GM12864 (cell line): ENCODE data around the gene THAP9.
A peak's percentile ranks its signal among the peaks of the same experiment; 100 is the strongest.

Experiments used
- DNase-seq: peaks from one replicate; pipeline ENCODE4 v3.0.0-alpha.2; 2011; ENCODE audit warnings: low read depth
- H3K4me3 ChIP-seq: 2 replicates; pipeline ENCODE4 v1.5.1; 2011; ENCODE audit warnings: mild to moderate bottlenecking, low read depth, low read length, control low read depth
- TF ChIP-seq, protein P1 (sequence below): IDR thresholded peaks from 2 replicates; pipeline ENCODE4 v1.5.1; 2011; ENCODE audit warnings: low read depth, mild to moderate bottlenecking, moderate library complexity, low read length, control low read depth, inconsistent platforms; ENCODE audit errors: missing control alignments

The THAP9 gene

DNA sequence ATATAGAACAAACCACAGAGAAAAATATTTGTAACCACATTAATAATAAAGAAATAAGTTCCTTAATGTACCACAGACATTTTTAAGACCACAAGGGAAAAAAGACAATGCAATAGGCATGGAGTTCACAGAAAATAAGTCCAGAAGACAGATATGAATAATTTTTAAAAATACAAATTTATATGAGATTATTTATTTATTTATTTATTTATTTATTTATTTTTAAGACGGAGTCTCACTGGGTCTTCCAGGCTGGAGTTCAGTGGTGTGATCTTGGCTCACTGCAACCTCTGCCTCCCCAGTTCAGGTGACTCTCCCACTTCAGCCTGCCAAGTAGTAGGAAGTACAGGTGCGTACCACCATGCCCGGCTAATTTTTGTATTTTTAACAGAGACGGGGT is 53.7 kb downstream of the THAP9 start:
- DNase-seq = no peak
- TF ChIP-seq, protein P1, sequence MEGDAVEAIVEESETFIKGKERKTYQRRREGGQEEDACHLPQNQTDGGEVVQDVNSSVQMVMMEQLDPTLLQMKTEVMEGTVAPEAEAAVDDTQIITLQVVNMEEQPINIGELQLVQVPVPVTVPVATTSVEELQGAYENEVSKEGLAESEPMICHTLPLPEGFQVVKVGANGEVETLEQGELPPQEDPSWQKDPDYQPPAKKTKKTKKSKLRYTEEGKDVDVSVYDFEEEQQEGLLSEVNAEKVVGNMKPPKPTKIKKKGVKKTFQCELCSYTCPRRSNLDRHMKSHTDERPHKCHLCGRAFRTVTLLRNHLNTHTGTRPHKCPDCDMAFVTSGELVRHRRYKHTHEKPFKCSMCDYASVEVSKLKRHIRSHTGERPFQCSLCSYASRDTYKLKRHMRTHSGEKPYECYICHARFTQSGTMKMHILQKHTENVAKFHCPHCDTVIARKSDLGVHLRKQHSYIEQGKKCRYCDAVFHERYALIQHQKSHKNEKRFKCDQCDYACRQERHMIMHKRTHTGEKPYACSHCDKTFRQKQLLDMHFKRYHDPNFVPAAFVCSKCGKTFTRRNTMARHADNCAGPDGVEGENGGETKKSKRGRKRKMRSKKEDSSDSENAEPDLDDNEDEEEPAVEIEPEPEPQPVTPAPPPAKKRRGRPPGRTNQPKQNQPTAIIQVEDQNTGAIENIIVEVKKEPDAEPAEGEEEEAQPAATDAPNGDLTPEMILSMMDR = no peak

DNA sequence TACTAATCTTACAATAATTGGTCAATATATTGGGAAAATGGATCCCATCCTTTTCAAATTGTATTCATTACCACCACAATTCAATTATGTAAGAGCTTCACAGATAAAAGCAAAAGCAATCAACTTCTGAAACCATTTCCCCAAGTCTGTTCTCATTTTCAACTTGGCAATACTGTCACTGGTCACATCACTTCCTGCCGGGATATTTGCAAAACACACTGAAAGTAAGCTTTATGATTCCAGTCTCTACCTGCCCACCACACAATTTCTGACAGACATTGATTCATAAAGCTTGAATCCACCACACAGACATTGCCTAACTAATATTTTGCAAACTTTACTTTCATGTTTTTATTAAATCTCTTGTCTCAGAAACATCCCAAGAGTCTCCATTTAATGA is 56.5 kb downstream of the THAP9 start:
- TF ChIP-seq, protein P1 = no peak
- H3K4me3 ChIP-seq = no peak overlapping the region
- peak; percentile 5 for DNase-seq

More for the DNA sequence above, 53.7 kb downstream of the THAP9 start:
- no peak overlapping the region for H3K4me3 ChIP-seq

DNA sequence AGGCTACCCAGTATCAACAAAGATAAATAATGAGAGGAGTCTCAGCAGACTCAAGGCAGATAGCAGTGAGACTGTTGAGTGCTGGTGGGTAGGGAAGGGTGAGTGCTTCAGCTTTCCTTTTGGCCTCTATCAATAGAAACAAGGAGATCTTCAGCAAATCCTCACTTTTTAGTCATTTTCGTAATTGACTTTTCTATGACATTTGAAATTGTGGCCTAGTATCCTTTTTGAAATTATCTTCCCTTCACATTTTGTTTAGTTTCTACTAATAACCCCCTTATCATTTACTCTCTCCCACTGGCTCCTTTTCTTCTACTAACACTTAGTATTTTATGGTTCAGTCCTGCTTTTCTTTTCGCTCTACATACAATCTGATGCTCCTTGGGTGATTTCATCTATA is 65.2 kb downstream of the THAP9 start:
- DNase-seq = no peak
- TF ChIP-seq, protein P1 = no peak

DNA sequence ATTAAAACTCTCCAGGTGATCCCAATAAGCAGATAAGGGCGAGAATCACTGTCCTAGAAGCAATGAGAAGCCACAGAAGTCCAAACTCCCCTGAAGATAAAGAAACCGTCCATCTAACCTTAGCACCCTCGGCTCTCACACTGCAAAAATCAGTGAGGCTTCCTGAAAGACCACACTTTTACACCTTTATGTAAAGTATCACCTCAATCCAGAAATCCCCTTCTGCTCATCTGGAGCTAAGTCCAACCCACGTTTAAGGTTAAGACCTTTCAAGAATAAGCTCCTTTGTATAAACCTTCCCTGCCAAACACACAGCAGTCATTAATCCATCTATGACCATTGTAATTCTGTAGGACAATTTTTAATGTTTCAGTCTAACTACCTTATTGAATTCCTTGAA is 68.4 kb downstream of the THAP9 start:
- DNase-seq = no peak
- TF ChIP-seq, protein P1 = no peak
- H3K4me3 ChIP-seq = no peak overlapping the region

More for the DNA sequence above, 65.2 kb downstream of the THAP9 start:
- no peak overlapping the region for H3K4me3 ChIP-seq

DNA sequence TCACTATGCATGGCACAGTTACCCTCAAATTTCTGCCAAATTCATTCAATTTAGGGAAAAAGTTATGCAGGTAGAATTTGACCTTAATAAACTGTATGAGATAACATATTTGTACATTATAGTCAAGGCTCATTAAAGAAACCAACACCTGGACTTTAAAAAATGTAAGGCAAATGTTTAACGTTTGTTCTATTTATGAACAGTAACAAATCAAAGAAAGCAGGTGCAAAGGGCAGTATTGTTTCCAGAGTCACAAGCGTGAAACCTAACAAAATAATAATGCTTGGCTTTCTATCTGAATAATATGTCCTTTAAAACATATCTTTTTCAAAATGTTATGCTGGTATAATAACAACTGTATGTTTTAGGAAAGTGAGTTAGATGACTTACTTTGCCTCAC is 68.9 kb downstream of the THAP9 start:
- no peak for DNase-seq
- TF ChIP-seq, protein P1 = no peak
- H3K4me3 ChIP-seq = no peak overlapping the region
